Measurements from ENCODE around the gene PDE4D.

- TF ChIP-seq ZNF274 (IDR thresholded peaks at IDR 0.05; ENCODE audit: low read depth, low read length) (no peak), YY1 (IDR thresholded peaks at IDR 0.05; ENCODE audit: insufficient read depth, insufficient read length) (no peak), SUZ12 (IDR thresholded peaks at IDR 0.05; ENCODE audit: extremely low read depth, insufficient read depth, insufficient read length) (no peak)
Measured at GRCh38 chr5:58944221-58944620, 949.3 kb downstream of the PDE4D start.

Measured in NT2/D1 (cell line).